HEK293 (cell line): ENCODE data around the gene PACSIN2.
A peak's percentile ranks its signal among the peaks of the same experiment; 100 is the strongest.

Experiments used
- EGR2 ChIP-seq: fragments of 450-650 bp; formaldehyde crosslinking; IDR thresholded peaks from 2 replicates; pipeline ENCODE4 v1.5.1; 2016; ENCODE audit warnings: low read depth, missing biosample characterization, missing genetic modification characterization
- HOXA7 ChIP-seq: sonication (generic); formaldehyde crosslinking; IDR thresholded peaks from 2 replicates; pipeline ENCODE4 v1.8.1; 2022; ENCODE audit warnings: missing genetic modification reagents, borderline replicate concordance
- HOXD13 ChIP-seq: sonication (generic); formaldehyde crosslinking; IDR thresholded peaks from 2 replicates; pipeline ENCODE4 v1.8.0; 2022; ENCODE audit warnings: missing genetic modification reagents, borderline replicate concordance
- KLF16 ChIP-seq: fragments of 450-650 bp; formaldehyde crosslinking; IDR thresholded peaks from 2 replicates; pipeline ENCODE4 v1.5.1; 2017; ENCODE audit warnings: missing biosample characterization, missing genetic modification characterization
- KLF8 ChIP-seq: fragments of 450-650 bp; formaldehyde crosslinking; IDR thresholded peaks from 2 replicates; pipeline ENCODE4 v1.5.1; 2016; ENCODE audit warnings: missing biosample characterization, missing genetic modification characterization
- OSR2 ChIP-seq: fragments of 450-650 bp; formaldehyde crosslinking; IDR thresholded peaks from 2 replicates; pipeline ENCODE4 v1.5.1; 2016; ENCODE audit warnings: missing biosample characterization, missing genetic modification characterization
- SCRT1 ChIP-seq: fragments of 450-650 bp; formaldehyde crosslinking; IDR thresholded peaks from 2 replicates; pipeline ENCODE4 v1.5.1; 2016; ENCODE audit warnings: missing biosample characterization, missing genetic modification characterization, borderline replicate concordance
- SP2 ChIP-seq: fragments of 450-650 bp; formaldehyde crosslinking; IDR thresholded peaks from 2 replicates; pipeline ENCODE4 v1.5.1; 2016; ENCODE audit warnings: missing biosample characterization, missing genetic modification characterization
- ZEB2 ChIP-seq: fragments of 450-650 bp; formaldehyde crosslinking; IDR thresholded peaks from 2 replicates; pipeline ENCODE4 v1.5.1; 2016; ENCODE audit warnings: missing biosample characterization, missing genetic modification characterization
- ZFP69B ChIP-seq: fragments of 450-650 bp; formaldehyde crosslinking; IDR thresholded peaks from 2 replicates; pipeline ENCODE4 v1.5.1; 2016; ENCODE audit warnings: missing biosample characterization, missing genetic modification characterization
- ZIC2 ChIP-seq: fragments of 450-650 bp; formaldehyde crosslinking; IDR thresholded peaks from 2 replicates; pipeline ENCODE4 v1.5.1; 2016; ENCODE audit warnings: missing biosample characterization, missing genetic modification characterization
- ZNF138 ChIP-seq: fragments of 450-650 bp; formaldehyde crosslinking; IDR thresholded peaks from 2 replicates; pipeline ENCODE4 v1.5.1; 2016; ENCODE audit warnings: missing biosample characterization, missing genetic modification characterization, borderline replicate concordance
- ZNF146 ChIP-seq: fragments of 450-650 bp; formaldehyde crosslinking; IDR thresholded peaks from 2 replicates; pipeline ENCODE4 v1.5.1; 2016; ENCODE audit warnings: missing biosample characterization, missing genetic modification characterization
- ZNF19 ChIP-seq: fragments of 450-650 bp; formaldehyde crosslinking; IDR thresholded peaks from 2 replicates; pipeline ENCODE4; 2016; ENCODE audit warnings: missing biosample characterization, missing genetic modification characterization, low read depth
- ZNF214 ChIP-seq: fragments of 450-650 bp; formaldehyde crosslinking; IDR thresholded peaks from 2 replicates; pipeline ENCODE4 v1.5.1; 2017; ENCODE audit warnings: missing biosample characterization, mild to moderate bottlenecking, missing genetic modification characterization, borderline replicate concordance
- ZNF335 ChIP-seq: fragments of 450-650 bp; formaldehyde crosslinking; conservative IDR thresholded peaks from 2 replicates; pipeline ENCODE4 v1.5.1; 2016; ENCODE audit warnings: missing biosample characterization, missing genetic modification characterization
- ZNF350 ChIP-seq: fragments of 450-650 bp; formaldehyde crosslinking; IDR thresholded peaks from 2 replicates; pipeline ENCODE4 v1.5.0; 2017; ENCODE audit warnings: missing biosample characterization, mild to moderate bottlenecking, missing genetic modification characterization
- ZNF404 ChIP-seq: fragments of 450-650 bp; formaldehyde crosslinking; IDR thresholded peaks from 2 replicates; pipeline ENCODE4 v1.5.1; 2017; ENCODE audit warnings: missing biosample characterization, missing genetic modification characterization
- ZNF416 ChIP-seq: fragments of 450-650 bp; formaldehyde crosslinking; IDR thresholded peaks from 2 replicates; pipeline ENCODE4 v1.5.1; 2016; ENCODE audit warnings: missing biosample characterization, missing genetic modification characterization
- ZNF48 ChIP-seq: fragments of 450-650 bp; formaldehyde crosslinking; IDR thresholded peaks from 2 replicates; pipeline ENCODE4 v1.5.1; 2016; ENCODE audit warnings: missing biosample characterization, missing genetic modification characterization
- ZNF501 ChIP-seq: fragments of 450-650 bp; formaldehyde crosslinking; IDR thresholded peaks from 2 replicates; pipeline ENCODE4 v1.5.1; 2016; ENCODE audit warnings: missing biosample characterization, missing genetic modification characterization
- ZNF529 ChIP-seq: fragments of 450-650 bp; formaldehyde crosslinking; IDR thresholded peaks from 2 replicates; pipeline ENCODE4 v1.5.1; 2017; ENCODE audit warnings: missing genetic modification characterization, missing biosample characterization; ENCODE audit not compliant: insufficient replicate concordance
- ZNF548 ChIP-seq: fragments of 450-650 bp; formaldehyde crosslinking; IDR thresholded peaks from 2 replicates; pipeline ENCODE4 v1.5.1; 2016; ENCODE audit warnings: missing biosample characterization, missing genetic modification characterization
- ZNF560 ChIP-seq: fragments of 450-650 bp; formaldehyde crosslinking; IDR thresholded peaks from 2 replicates; pipeline ENCODE4 v1.5.1; 2017; ENCODE audit warnings: missing biosample characterization, missing genetic modification characterization, borderline replicate concordance
- ZNF624 ChIP-seq: fragments of 450-650 bp; formaldehyde crosslinking; IDR thresholded peaks from 2 replicates; pipeline ENCODE4 v1.5.1; 2017; ENCODE audit warnings: missing biosample characterization, missing genetic modification characterization
- ZNF670 ChIP-seq: fragments of 450-650 bp; formaldehyde crosslinking; IDR thresholded peaks from 2 replicates; pipeline ENCODE4 v1.5.1; 2016; ENCODE audit warnings: missing biosample characterization, missing genetic modification characterization, low read depth
- TF ChIP-seq, protein P1 (sequence below): fragments of 450-650 bp; IDR thresholded peaks from 2 replicates; pipeline ENCODE4 v1.5.1; 2018; ENCODE audit warnings: missing biosample characterization, missing genetic modification characterization
- TF ChIP-seq, protein P2 (sequence below): fragments of 450-650 bp; formaldehyde crosslinking; IDR thresholded peaks from 2 replicates; pipeline ENCODE4; 2016; ENCODE audit warnings: missing biosample characterization, missing genetic modification characterization
- TF ChIP-seq, protein P3 (sequence below): fragments of 450-650 bp; formaldehyde crosslinking; IDR thresholded peaks from 2 replicates; pipeline ENCODE4 v1.5.1; 2016; ENCODE audit warnings: missing biosample characterization, missing genetic modification characterization
- TF ChIP-seq, protein P4 (sequence below): fragments of 450-650 bp; formaldehyde crosslinking; IDR thresholded peaks from 2 replicates; pipeline ENCODE4 v1.5.1; 2016; ENCODE audit warnings: missing biosample characterization, missing genetic modification characterization, borderline replicate concordance

Gene PACSIN2

DNA sequence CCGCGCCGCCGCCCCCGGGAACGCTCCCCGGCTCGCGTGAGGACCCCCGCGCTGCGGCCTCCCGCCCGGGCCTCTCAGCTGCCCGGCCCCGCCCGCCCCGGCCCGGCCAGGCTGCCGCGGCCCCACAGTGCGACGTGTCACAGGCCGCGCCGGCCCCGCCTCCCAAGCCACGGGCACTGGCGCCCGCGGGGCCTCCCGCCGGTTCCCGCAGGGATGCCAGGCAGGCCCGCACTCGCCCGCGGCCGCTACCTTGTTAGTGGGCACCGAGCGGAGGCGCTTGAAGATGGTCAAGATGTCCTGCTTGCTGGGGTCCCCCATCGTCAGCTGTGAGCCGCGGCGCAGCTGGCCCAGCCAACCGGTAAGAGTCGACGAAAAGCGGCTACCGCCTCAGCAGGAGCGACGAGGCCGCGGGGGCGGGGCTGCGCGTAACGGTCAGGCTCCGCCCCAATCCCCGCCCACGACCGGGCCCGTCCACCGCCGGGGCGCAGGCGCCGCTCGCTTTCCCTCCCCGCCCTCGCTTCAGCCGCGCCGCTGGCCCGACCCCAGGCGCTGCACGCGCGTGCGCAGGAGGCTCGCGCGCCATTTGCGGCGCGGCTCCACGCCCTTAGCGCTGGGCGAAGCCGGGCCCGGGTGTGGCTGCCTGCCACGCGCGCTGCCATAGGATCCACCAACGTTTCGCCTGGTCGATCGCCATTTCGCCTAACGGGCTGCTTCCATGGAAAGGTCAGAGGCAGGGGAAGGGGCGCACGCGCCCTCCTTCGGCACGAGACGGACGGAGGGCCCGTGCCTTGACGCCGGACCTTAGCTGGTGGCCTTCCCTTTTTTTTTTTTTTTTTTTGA lies 157.9 kb downstream of the PACSIN2 start, which contains the start of gene ARFGAP3 (continued):
- TF ChIP-seq SP2 (tag by site-specific recombination) (peak; percentile 71), ZNF138 (tag by site-specific recombination) (no peak), KLF16 (tag by site-specific recombination) (peak; percentile 42; the same call in 1 of the 2 replicates), ZNF501 (tag by site-specific recombination) (no peak), ZNF335 (tag by site-specific recombination) (peak; percentile 86), ZNF529 (tag by site-specific recombination) (no peak), OSR2 (tag by site-specific recombination) (peak; percentile 83), ZNF214 (tag by site-specific recombination) (no peak), HOXD13 (CRISPR knock-in tag) (no peak), HOXA7 (0 out of 2 replicates have a peak, but pooled peaks have one; percentile 52), ZFP69B (tag by site-specific recombination) (peak; percentile 51; the same call in 1 of the 2 replicates), ZNF404 (tag by site-specific recombination) (no peak), ZNF146 (tag by site-specific recombination) (no peak), SCRT1 (tag by site-specific recombination) (no peak), ZNF350 (tag by site-specific recombination) (no peak), ZNF416 (no peak), ZNF670 (tag by site-specific recombination) (no peak), ZNF19 (tag by site-specific recombination) (no peak), KLF8 (tag by site-specific recombination) (peak; percentile 72), ZNF560 (tag by site-specific recombination) (no peak), ZNF548 (tag by site-specific recombination) (no peak), ZEB2 (tag by site-specific recombination) (peak; percentile 52; the same call in 1 of the 2 replicates), ZIC2 (peak; percentile 87), ZNF48 (no peak), EGR2 (peak; percentile 66), ZNF624 (no peak)
- TF ChIP-seq, protein P1, sequence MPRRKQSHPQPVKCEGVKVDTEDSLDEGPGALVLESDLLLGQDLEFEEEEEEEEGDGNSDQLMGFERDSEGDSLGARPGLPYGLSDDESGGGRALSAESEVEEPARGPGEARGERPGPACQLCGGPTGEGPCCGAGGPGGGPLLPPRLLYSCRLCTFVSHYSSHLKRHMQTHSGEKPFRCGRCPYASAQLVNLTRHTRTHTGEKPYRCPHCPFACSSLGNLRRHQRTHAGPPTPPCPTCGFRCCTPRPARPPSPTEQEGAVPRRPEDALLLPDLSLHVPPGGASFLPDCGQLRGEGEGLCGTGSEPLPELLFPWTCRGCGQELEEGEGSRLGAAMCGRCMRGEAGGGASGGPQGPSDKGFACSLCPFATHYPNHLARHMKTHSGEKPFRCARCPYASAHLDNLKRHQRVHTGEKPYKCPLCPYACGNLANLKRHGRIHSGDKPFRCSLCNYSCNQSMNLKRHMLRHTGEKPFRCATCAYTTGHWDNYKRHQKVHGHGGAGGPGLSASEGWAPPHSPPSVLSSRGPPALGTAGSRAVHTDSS (tag by site-specific recombination), result no peak
- TF ChIP-seq, protein P2, sequence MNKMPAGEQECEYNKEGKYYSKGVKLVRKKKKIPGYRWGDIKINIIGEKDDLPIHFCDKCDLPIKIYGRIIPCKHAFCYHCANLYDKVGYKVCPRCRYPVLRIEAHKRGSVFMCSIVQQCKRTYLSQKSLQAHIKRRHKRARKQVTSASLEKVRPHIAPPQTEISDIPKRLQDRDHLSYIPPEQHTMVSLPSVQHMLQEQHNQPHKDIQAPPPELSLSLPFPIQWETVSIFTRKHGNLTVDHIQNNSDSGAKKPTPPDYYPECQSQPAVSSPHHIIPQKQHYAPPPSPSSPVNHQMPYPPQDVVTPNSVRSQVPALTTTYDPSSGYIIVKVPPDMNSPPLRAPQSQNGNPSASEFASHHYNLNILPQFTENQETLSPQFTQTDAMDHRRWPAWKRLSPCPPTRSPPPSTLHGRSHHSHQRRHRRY, result 0 out of 2 replicates have a peak, but pooled peaks have one; percentile 59
- TF ChIP-seq, protein P3, sequence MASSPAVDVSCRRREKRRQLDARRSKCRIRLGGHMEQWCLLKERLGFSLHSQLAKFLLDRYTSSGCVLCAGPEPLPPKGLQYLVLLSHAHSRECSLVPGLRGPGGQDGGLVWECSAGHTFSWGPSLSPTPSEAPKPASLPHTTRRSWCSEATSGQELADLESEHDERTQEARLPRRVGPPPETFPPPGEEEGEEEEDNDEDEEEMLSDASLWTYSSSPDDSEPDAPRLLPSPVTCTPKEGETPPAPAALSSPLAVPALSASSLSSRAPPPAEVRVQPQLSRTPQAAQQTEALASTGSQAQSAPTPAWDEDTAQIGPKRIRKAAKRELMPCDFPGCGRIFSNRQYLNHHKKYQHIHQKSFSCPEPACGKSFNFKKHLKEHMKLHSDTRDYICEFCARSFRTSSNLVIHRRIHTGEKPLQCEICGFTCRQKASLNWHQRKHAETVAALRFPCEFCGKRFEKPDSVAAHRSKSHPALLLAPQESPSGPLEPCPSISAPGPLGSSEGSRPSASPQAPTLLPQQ (tag by site-specific recombination), result peak; percentile 82; the same call in 1 of the 2 replicates
- TF ChIP-seq, protein P4, sequence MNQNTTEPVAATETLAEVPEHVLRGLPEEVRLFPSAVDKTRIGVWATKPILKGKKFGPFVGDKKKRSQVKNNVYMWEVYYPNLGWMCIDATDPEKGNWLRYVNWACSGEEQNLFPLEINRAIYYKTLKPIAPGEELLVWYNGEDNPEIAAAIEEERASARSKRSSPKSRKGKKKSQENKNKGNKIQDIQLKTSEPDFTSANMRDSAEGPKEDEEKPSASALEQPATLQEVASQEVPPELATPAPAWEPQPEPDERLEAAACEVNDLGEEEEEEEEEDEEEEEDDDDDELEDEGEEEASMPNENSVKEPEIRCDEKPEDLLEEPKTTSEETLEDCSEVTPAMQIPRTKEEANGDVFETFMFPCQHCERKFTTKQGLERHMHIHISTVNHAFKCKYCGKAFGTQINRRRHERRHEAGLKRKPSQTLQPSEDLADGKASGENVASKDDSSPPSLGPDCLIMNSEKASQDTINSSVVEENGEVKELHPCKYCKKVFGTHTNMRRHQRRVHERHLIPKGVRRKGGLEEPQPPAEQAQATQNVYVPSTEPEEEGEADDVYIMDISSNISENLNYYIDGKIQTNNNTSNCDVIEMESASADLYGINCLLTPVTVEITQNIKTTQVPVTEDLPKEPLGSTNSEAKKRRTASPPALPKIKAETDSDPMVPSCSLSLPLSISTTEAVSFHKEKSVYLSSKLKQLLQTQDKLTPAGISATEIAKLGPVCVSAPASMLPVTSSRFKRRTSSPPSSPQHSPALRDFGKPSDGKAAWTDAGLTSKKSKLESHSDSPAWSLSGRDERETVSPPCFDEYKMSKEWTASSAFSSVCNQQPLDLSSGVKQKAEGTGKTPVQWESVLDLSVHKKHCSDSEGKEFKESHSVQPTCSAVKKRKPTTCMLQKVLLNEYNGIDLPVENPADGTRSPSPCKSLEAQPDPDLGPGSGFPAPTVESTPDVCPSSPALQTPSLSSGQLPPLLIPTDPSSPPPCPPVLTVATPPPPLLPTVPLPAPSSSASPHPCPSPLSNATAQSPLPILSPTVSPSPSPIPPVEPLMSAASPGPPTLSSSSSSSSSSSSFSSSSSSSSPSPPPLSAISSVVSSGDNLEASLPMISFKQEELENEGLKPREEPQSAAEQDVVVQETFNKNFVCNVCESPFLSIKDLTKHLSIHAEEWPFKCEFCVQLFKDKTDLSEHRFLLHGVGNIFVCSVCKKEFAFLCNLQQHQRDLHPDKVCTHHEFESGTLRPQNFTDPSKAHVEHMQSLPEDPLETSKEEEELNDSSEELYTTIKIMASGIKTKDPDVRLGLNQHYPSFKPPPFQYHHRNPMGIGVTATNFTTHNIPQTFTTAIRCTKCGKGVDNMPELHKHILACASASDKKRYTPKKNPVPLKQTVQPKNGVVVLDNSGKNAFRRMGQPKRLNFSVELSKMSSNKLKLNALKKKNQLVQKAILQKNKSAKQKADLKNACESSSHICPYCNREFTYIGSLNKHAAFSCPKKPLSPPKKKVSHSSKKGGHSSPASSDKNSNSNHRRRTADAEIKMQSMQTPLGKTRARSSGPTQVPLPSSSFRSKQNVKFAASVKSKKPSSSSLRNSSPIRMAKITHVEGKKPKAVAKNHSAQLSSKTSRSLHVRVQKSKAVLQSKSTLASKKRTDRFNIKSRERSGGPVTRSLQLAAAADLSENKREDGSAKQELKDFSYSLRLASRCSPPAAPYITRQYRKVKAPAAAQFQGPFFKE (tag by site-specific recombination), result no peak
